SHP77 treated with DMSO at 0.1 percent for 48 hours (cell line): ENCODE measurements around the gene CMIP.
A peak's percentile ranks its signal among the peaks of the same experiment; 100 is the strongest.
"Not testable (repeated sequence)": the region's sequence is repeated elsewhere in the genome, so short reads cannot be mapped to it uniquely, and the experiment has no call there.

Experiments used
- DNase-seq: peaks from one replicate; lab custom pipeline; 2025; lab: John Stamatoyannopoulos, UW

CMIP gene

DNA sequence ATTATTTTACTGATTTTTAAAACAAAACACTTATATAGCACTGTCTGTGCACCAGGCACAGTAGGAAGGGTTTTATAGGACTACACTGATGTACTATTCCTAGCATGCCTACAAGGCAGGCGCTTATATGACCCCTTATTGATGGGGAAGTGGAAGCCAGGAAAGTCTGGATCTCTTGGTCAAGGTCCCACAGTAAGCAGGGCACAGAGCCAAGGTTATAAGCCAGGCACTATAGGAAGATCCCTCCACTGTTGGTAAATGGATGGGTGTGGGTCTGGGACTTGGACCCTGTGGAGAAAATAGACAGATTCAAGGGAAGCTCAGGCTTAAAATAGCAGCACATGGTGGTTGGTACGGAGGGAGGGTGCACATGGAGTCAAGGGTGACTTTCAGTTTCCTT, 275.4 kb downstream of the CMIP start:
- DNase-seq = no peak

DNA sequence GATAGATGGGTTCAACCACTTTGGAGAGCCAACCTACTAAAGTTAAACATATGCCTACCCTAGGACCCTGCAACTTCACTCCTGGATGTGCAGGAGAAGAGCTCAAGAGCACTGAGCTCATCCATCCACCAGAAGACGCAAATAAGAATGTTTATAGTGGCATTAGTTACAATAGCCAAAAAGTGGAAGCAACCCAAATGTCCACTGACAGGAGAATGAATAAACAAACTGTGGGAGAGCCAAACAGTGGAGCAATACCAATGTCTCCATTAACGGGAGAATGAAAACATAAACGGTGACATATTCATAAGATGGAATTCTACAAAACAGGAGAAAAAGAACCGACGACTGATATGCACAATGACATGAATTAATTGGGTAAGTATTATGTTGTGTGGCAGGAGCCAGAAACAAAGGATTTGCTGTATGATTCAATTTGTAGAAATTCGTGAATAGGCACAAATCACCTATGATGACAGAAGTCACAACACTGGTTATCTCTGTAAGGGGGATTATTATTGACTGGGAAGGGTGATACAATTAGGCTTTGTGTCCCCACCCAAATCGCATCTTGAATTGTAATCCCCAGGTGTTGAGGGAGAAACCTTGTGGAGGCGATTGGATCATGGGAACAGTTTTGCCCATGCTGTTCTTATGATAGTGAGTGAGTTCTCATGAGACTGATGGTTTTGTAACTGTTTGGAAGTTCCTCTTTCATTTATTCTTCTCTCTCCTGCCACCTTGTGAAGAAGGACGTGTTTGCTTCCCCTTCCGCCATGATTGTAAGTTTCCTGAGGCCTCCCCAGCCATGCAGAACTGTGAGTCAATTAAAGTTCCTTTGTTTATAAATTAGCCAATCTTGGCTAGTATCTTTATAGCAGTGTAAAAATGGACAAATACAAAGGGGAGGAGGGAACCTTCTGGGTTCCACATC, 276.6 kb downstream of the CMIP start:
- DNase-seq = no peak

DNA sequence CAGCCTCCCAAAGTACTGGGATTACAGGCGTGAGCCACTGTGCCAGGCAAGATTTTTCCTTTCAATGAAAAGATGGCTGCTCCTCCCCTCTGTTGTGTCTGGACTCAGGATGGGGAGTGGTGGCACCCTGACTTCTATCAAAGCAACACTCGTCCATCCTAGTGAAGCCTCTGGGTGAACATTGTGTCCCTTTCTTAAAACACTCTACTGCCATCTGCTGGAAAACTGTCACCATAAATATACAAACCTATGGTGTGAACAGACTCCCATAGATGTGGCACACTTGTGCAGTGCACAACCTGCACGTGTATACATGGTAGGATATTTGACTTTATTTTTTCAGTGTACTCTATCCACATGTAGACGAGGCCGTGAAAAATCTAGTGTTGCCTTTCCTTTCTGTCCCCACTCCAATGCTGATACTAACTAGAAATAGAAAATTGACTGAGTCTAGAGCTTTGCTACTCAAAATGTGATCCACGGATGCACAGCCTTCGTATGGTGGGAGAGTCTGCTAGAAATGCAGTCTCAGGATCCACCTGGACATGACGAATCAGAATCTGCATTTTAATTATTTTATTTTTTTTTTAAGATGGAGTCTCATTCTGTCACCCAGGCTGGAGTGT, 278.6 kb downstream of the CMIP start:
- peak; percentile 83 for DNase-seq

DNA sequence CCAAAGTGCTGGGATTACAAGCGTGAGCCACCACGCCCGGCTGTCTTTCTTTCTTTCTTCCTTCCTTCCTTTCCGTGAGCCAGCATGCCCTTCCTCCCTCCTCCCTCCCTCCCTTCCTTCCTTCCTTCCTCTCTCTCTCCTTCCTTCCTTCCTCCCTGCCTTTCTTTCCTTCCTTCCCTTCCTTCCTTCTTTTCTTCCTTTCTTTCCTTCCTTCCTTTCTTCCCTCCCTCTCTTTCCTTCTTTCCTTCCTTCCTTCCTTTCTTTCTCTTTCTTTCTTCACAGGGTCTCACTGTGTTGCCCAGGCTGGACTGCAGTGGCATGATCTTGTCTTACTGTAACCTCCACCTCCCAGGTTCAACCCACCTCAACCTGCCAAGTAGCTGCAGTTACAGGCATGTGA, 283.8 kb downstream of the CMIP start:
- no peak for DNase-seq

DNA sequence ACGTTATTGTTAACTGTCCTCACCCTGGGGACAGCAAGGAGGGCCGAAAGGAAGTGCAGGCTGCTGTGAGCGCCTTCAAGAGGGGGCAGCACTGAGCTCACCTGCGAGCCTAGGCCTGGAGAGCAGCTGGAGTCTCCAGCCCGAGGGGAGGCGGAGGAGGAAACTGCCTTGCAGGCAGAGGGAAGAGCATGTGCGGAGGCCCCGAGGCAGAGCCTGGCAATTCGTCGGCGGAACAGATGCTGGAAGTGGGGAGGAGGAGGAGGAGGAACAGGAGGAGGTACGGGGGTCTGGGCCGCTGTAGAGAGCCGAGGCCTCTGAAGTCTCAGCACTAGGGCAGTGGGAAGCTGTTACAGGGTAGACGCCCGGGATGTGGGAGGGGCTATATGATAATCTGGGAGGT, 284.8 kb downstream of the CMIP start:
- DNase-seq = no peak

DNA sequence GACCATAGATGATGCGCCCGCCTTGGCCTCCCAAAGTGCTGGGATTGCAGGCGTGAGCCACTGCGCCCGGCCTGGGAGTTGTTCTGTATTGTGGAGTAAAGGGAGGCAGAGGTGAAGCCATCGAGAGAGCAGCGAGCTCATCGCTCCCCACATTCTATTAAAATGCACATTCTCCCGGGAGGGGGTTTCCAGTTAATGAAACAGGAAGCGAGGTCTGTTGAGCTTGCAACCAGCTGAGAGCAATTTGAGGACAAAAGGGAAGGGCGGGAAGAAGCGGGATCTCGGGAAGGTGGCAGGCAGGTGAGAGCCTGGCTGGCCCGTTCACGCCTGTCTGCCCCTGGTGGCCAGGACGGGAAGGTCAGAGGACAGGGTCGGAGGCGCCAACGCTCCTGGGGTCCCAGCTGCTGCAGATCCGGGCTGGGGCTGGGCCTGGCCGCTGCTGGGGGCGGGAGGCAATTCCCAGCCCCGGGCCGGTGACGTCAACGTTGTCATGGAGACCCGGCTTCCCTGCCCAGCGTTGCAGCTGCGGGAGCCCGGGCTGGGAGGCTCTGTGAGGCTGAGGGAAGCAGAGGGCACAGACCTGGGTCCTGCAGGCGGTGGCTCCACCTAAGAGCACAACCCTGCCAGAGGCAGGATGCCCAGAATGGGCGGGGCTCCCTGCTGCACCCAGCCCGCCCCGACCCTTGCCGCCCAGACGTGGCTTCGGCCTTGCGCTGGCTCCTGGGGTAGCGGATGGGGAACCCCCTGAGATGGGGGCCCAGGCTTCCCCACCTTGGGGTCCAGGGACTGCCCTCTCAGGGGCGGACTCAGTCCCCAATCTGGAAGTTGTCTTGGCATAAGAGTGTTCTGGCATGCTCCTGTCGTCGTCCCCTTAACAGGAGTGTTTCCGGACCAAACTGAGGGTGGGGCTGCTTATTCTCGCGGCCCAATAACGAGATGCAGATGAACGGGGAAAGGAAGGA, 285.8 kb downstream of the CMIP start:
- peak; percentile 98 for DNase-seq

DNA sequence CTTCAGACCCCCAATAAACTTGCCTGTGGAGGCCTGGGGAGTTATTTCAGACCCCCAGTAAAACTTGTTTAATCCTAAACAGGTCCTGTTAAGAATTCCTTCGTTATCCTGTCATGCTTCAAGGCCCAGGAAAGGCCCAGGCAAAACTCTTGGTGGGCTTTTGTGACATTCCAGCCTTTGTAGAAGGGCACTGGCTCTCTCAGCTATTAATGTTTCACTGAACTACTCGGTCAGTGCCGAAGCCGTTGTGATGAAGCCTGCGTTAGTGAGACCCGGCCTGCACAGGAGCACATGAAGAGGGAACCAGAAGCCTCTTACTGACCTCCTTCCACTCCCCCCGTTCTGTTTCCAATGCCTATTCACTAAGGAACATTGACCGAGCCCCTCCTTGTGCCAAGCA, 287.0 kb downstream of the CMIP start:
- no peak for DNase-seq

DNA sequence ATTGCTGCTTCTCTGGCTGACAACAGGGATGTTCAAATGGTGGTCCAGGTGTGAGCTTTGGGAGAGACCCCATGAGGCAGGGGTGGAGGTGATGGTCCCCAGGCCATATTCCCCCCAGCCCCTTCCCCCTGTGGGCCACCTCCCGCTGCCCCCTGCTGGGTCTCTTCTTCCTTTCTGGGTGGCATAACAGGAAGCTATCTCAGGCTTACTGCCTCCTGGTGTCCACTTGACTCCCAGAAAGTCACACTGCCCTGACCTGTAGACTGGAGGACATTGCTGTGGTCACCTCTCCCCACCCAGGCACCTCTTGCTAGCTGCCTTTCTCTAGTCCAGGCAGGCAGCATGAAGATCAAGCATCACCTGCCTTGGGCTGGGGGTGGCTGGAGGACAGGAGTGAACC, 288.1 kb downstream of the CMIP start:
- DNase-seq = no peak

DNA sequence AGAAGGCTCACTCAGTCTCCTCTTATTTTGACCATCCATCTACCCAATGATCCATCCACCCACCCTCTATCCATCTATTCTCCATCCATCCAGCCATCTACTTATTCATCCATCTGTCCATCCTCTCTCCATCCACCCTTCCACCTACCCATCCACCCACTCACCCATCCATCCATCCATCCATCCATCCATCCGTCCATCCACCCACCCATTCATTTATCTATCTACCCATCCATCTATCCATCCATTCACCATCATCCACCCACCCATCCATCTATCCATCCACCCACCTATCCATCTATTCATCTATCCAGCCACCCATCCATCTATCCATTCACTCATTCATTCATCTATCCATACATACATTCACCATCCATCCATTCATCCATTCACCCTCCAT, 288.7 kb downstream of the CMIP start:
- DNase-seq = no peak

DNA sequence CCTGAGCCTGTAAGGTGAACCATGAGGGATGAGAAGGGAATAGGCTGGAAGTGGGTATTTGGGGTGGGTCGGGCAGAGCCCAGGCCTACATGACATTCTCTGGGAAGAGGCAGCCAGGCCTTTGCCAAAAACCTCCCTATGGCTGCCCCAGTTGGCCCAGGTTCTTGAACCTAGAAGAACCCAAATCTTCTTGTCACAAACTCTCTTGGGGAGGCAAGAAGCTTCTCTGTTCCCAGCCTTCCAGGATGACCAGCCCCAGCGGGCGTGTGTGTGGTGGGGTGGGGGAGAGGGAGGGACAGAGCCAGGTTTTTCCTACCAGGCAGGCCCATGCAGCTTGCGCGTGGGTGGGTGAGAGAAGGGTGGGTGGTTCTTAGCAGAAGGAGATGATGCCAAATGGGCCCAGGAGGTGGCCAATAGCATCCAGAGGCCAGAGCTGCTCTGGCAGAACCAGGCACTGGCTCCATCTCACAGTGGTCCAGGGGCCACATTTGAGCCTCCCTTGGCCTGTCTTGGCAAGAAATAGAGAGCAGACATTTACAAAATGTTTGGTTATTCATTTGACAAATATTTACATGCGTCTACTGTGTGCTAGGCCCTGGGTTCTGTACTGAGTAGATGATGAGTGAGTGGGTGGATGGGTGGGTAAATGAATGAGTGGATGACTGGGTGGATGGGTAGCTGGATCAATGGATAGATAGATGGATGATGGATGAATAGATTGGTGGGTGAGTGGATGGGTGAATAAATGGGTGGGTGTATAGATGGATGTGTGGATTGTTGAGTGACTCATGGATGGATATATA, 290.2 kb downstream of the CMIP start:
- DNase-seq = no peak

DNA sequence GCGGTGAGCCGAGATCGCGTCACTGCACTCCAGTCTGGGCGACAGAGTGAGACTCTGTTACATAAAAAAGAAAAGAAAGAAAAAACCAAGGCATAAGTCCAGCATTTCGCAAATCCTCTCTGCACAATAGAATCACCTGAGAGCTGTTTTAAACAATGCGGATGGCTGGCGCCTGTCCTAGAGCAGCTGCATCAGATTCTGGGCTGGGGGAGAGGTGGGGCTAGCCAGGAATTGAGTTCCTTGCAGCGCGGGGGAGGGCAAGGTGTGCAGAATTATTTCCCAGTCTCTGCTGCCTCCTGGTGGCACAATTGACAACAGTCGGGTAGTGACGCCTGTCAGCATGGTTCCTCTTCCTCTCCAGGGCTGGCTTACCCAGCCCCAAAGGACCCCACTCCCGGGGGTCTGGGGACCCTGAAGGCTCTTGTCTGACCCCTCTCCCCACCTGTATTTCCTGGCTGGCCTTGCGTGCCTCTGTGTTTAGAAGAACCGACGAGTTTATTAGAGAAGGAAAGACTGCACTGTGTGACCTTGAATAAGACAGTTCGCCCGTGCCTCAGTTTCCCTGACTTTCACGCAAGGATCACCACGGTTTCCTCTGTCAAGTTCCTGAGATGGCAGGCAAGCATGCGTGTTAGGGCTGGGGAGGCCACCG, 293.4 kb downstream of the CMIP start:
- DNase-seq = peak; percentile 76

DNA sequence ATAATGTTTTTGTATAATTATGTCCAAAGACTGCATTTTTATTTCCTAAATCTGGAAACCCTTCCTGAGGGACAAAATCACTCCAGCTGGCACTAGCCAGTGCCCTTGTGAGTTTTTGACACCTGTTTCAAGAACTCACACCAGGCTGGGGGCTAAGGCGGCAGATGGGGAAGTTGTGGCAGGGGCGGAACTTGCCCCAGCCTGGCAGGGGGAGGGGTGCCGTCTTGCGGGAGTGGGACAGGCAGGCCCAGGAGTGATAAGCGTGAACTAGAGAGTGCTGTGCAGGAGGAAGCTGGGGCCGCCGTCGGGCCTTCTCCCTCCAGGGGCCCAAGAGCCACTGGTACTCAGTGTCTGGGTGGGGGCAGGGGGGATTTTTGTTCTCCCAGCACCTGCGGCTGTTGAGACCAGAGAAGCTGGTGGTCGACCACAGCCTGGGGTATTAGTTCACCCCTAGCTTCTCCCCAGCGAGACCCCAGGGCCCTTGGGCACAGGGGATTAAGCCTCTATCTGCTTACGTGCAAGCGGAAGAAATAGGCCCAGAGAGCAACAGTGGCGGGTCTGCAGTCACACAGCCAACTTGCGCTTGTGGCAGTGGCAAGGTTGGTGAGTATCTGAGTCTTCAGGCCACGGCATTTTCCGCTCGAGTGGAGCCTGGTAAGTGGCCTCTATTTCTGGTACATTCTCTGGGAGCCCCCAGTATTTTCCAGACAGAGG, 294.3 kb downstream of the CMIP start:
- DNase-seq = no peak

DNA sequence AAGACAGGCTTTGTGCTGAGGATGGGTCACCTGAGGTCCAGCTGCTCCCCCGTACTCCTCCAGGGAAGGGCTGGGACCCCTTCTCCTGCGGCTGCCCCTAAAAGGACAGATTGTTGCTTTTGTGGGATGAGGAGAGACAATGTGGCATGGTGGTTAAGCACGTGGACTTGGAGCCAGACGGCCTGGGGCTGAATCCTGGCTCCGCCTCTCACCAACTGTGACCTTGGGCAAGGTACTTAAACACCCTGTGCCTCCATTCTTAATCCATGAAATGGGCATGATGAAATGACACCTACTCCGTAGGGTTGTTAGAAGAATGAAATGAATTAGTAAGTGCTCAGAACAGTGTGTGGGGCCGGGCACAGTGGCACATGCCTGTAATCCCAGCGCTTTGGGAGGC, 294.9 kb downstream of the CMIP start:
- no peak for DNase-seq

DNA sequence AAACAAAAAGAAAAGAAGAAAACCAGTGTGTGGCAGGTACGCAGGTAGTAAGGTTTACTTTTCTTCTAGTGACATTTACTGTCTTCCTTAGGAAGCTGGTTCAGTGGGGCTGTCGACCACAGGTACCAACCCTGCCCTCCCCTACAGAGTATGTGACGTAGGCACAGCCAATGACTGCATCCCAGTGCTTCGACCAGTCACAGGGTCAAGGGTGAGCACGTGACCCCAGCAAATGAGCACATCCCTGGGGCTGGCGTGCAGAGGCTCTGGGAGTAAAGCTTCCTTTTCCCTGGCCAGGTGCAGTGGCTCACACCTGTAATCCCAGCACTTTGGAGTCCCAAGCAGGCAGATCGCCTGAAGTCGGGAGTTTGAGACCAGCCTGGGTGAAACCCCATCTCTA, 295.6 kb downstream of the CMIP start:
- DNase-seq = no peak

DNA sequence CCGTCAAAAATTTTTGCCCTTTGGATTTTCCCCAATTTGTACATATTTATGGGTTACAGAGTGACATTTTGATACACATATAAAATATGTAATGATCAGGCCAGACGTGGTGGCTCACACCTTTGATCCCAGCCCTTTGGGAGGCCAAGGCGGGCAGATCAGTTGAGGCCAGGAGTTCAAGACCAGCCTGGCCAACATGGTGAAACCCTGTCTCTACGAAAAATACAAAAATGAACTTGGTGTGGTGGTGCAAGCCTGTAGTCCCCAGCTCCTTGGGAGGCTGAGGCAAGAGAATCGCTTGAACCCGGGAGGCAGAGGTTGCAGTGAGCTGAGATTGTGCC, 296.8 kb downstream of the CMIP start:
- not testable (repeated sequence) for DNase-seq

DNA sequence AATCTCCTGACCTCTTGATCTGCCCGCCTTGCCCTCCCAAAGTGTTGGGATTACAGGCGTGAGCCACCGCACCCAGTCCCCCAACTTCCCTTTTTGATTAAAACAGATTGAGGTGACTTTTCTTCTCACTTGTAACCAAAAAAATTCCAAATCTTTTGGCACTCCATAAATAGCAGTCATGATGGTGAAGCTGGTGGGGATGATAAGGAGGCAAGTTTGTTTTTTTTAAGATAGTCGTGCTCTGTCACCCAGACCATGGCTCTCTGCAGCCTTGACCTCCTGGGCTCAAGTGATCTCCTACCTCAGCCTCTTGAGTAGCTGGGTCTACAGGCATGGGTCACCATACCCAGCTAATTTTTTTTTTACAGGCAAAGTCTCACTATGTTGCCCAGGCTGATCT, 299.8 kb downstream of the CMIP start:
- DNase-seq = no peak

DNA sequence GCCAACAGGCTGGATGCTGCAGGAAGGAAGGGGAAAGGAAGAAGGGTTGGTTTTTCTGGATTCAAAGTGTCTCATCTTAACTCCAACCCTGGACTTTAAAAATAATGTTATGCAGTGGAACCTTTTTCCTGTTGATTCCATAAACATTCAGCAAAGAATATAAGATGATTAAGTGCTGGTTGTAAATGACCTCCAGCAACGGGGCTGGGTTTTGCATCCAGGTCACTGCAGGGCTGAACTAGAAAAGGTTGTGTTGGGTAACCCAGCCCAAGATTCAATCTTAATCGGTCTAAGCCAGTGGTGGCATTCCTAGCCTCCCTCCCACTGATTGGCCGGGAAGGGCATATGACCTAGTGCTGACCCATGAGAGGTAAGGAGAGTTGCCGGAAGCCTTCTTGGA, 300.3 kb downstream of the CMIP start:
- no peak for DNase-seq

DNA sequence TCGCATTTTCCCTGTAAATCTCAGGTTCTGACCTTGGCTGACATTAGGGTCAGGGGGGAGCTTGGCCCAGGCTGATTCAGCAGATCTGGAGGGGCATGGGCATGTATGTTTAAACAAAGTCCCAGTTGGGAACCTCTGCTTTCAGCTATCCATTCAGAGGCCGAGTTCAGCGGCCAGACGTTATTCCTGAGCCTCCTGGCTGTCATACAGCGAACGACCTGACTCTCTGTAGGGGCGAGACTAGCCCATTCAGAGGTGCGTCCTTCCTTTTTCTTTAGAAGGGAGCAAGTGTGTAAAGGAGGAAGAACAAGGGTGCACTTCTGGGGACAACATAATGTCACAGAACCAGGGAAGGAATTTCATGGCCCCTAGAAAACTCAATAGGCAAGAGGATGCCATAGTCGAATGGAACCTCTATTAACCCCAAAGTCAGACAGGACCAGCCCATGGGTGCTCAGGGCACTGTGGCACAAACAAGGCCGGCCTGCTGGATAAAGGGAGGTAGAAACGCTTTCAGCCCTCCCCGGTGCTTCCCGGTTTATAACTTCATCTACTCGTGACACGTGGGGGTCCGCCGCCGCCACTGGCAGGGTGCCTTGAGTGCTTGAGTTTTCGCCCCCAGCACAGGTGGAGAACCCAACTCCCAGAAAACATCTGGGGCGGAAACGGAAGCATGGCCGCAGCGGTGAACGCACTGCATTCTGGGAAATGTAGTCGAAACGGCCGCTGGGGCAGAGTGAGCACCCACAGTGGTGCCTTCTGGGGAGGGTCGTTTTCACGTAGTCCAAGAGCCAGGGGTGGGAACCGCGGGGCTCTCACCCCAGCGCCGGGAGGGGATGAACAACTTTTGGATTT, 301.3 kb downstream of the CMIP start:
- peak; percentile 66 for DNase-seq

DNA sequence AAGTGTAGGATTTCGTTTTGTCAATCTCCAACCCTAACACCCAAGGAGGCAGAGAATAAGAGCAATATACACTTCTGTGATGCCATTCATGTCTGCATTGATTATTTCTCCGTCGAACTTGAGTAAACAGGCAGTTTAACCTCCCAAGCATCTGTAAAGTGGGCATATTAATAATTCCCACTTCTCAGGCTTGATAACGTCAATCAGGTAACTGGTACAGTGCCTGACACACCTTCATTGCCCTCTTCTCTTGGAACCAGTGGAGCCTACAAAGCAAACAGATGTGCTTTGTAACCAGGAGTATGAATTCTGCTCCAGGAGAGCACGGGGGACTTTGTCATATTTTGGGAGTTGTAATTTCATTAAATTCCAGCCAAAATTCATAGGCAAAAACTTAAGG, 302.0 kb downstream of the CMIP start:
- DNase-seq = no peak
